Breast epithelium (tissue), 4 donors: Measurements from ENCODE around the gene MYO5A. TPM values are rescaled to one million over a fixed set of nuclear protein-coding genes. Genes with fewer than 3 reads are reported as not detected.
"Not testable (repeated sequence)": the region's sequence is repeated elsewhere in the genome, so short reads cannot be mapped to it uniquely, and the experiment has no call there.

Experiments used
- DNase-seq, 2 donors: peaks; one replicate each; pipeline ENCODE4 v3.0.0-alpha.2; 2019; ENCODE audit warnings: low spot score in 2 of 2
- H3K27ac ChIP-seq, 2 donors: fragments of 200-600 bp; sonication (generic) in 1 of 2; one replicate each; pipeline ENCODE4 v1.5.1; 2016 to 2019; ENCODE audit warnings: mild to moderate bottlenecking in 1 of 2
- H3K27me3 ChIP-seq, 2 donors: fragments of 200-600 bp; sonication (generic) in 1 of 2; one replicate each; pipeline versions ENCODE4 v1.5.1 to v1.6.0; 2017 to 2019; ENCODE audit warnings: control low read depth in 1 of 2, mild to moderate bottlenecking in 1 of 2
- H3K36me3 ChIP-seq: fragments of 200-600 bp; one replicate; pipeline ENCODE4 v1.5.1; 2019
- H3K4me1 ChIP-seq, 2 donors: fragments of 200-600 bp; sonication (generic); one replicate each; pipeline ENCODE4 v1.5.1; 2016 to 2019; ENCODE audit warnings: control low read depth in 1 of 2
- H3K4me3 ChIP-seq, 3 donors: fragments of 200-600 bp; sonication (generic); 1 replicate in 2 of 3; 2 replicates in 1 of 3; pipeline ENCODE4 v1.5.1; 2016 to 2019; ENCODE audit warnings: mild to moderate bottlenecking in 3 of 3, moderate library complexity in 2 of 3
- H3K9me3 ChIP-seq, 2 donors: fragments of 200-600 bp; sonication (generic) in 1 of 2; one replicate each; pipeline ENCODE4 v1.5.1; 2016 to 2019; ENCODE audit warnings: control low read depth in 1 of 2
- CTCF ChIP-seq, 3 donors: fragments of 450-650 bp; IDR thresholded peaks; one replicate each; pipeline ENCODE4 v1.5.1; 2016 to 2017; ENCODE audit warnings: antibody characterized with exemption in 3 of 3, mild to moderate bottlenecking in 3 of 3, moderate library complexity in 3 of 3
- POLR2A ChIP-seq: fragments of 450-650 bp; IDR thresholded peaks from one replicate; pipeline ENCODE4 v1.6.1; 2016; ENCODE audit warnings: antibody characterized with exemption, mild to moderate bottlenecking, moderate library complexity
- POLR2AphosphoS5 ChIP-seq, 3 donors: sonication (generic); formaldehyde crosslinking; IDR thresholded peaks; one replicate each; pipeline ENCODE4 v1.6.1; 2017; ENCODE audit warnings: antibody characterized with exemption in 3 of 3
- intact Hi-C: fragments of 100-400 bp; cut with DNase I; formaldehyde crosslinking; loops from one replicate; pipeline ENCODE4 v1.15.1; 2023; ENCODE audit warnings: low total_unique reads
- total RNA-seq, 3 donors: library from RNA; depleted of rRNA; stranded (reverse); fragments of >200 nt; gene quantifications; one replicate each; pipeline ENCODE4 v1.1.0, GENCODE V29; 2016

MYO5A gene
- total RNA-seq, 3 donors from 2014 or later, result 34.1 to 77.4 (median 34.4) TPM

- Histone ChIP-seq H3K9me3 (no peaks in the 10 kb centered on the region), H3K27me3 (no peaks in the 10 kb centered on the region), H3K4me3 (no peak overlapping the region), H3K4me1 (no peaks in the 10 kb centered on the region), H3K36me3 (no peaks in the 10 kb centered on the region), H3K27ac (no peak overlapping the region)
- TF ChIP-seq POLR2AphosphoS5 (IDR thresholded peaks at IDR 0.05), result no peak
- no peak for TF ChIP-seq POLR2A
- no peak for TF ChIP-seq CTCF (IDR thresholded peaks at IDR 0.05)
- no peak for DNase-seq
- intact Hi-C loops, result no loop called here
Measured at GRCh38 chr15:52551762-52552161, 23.1 kb upstream of the MYO5A start.

GRCh38 chr15:52551186-52551585 lies 22.5 kb upstream of the MYO5A start:
- H3K27ac ChIP-seq, DNase-seq, H3K9me3 ChIP-seq, H3K4me3 ChIP-seq, intact Hi-C loops, H3K36me3 ChIP-seq, H3K4me1 ChIP-seq, H3K27me3 ChIP-seq: not testable (repeated sequence)

GRCh38 chr15:52546031-52546751 lies 17.5 kb upstream of the MYO5A start:
- no peak for DNase-seq
- intact Hi-C loops, result no loop called here
- no peaks in the 10 kb centered on the region for H3K4me1 ChIP-seq
- no peaks in the 10 kb centered on the region for H3K27me3 ChIP-seq
- TF ChIP-seq POLR2A, result no peak
- no peak for TF ChIP-seq CTCF (IDR thresholded peaks at IDR 0.05)
- no peak for TF ChIP-seq POLR2AphosphoS5 (IDR thresholded peaks at IDR 0.05)
- no peaks in the 10 kb centered on the region for H3K9me3 ChIP-seq
- no peak overlapping the region for H3K27ac ChIP-seq
- H3K36me3 ChIP-seq, result no peaks in the 10 kb centered on the region
- H3K4me3 ChIP-seq, result no peak overlapping the region

GRCh38 chr15:52540374-52541012 lies 11.8 kb upstream of the MYO5A start:
- Histone ChIP-seq H3K4me1 (no peaks in the 10 kb centered on the region), H3K9me3 (no peaks in the 10 kb centered on the region), H3K36me3 (no peaks in the 10 kb centered on the region), H3K4me3 (no peak overlapping the region), H3K27me3 (no peaks in the 10 kb centered on the region), H3K27ac (no peak overlapping the region)
- no peak for DNase-seq
- intact Hi-C loops, result no loop called here
- TF ChIP-seq CTCF (IDR thresholded peaks at IDR 0.05), result no peak
- TF ChIP-seq POLR2A, result no peak
- TF ChIP-seq POLR2AphosphoS5 (IDR thresholded peaks at IDR 0.05), result no peak

- Histone ChIP-seq H3K27ac (no peak overlapping the region), H3K27me3 (no peaks in the 10 kb centered on the region), H3K36me3 (no peaks in the 10 kb centered on the region), H3K9me3 (no peaks in the 10 kb centered on the region), H3K4me3 (no peak overlapping the region), H3K4me1 (no peaks in the 10 kb centered on the region)
- intact Hi-C loops, result no loop called here
- DNase-seq, result no peak
- no peak for TF ChIP-seq CTCF (IDR thresholded peaks at IDR 0.05)
- TF ChIP-seq POLR2AphosphoS5 (IDR thresholded peaks at IDR 0.05), result no peak
- no peak for TF ChIP-seq POLR2A
Measured at GRCh38 chr15:52537459-52537858, 8.8 kb upstream of the MYO5A start.
